Fibroblast of skin of scalp (primary cell): Measurements from ENCODE around the gene ETF1.
"Not testable (repeated sequence)": the region's sequence is repeated elsewhere in the genome, so short reads cannot be mapped to it uniquely, and the experiment has no call there.

Source experiments
- DNase-seq: peaks from one replicate; pipeline ENCODE4 v3.0.0-alpha.2; 2013

The ETF1 gene

DNA sequence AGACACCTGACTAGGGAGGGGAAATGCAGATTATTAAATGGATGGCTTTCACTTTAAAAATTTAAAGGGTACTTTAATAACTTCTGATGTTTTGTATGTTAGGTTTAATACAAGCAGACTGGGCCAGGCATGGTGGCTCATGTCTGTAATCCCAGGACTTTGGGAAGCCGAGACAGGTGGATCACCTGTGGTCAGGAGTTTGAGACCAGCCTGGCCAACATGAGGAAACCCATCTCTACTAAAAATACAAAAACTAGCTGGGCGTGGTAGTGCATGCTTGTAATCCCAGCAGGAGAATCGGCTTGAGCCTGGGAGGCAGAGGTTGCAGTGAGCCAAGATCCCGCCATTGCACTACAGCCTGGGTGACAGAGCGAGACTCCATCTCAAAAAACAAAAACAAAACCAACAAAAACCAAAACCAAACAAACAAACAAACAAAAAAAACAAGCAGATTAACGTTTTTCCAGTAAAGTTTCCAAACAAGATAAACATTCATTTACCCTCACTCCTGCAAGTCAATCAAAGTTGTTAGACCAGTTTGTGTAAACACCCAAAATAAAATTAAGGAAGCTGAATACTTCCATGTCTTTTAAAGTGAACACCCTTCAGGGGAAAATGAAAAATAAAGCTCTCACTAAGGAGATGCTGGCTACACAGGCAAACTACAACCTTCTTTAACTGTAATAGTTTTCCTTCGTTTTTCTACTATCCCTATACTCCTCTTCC, 14.1 kb downstream of the ETF1 start:
- no peak for DNase-seq

- no peak for DNase-seq
Measured at GRCh38 chr5:138528208-138528607, 14.8 kb downstream of the ETF1 start.

GRCh38 chr5:138527170-138527569, 15.9 kb downstream of the ETF1 start:
- no peak for DNase-seq

DNA sequence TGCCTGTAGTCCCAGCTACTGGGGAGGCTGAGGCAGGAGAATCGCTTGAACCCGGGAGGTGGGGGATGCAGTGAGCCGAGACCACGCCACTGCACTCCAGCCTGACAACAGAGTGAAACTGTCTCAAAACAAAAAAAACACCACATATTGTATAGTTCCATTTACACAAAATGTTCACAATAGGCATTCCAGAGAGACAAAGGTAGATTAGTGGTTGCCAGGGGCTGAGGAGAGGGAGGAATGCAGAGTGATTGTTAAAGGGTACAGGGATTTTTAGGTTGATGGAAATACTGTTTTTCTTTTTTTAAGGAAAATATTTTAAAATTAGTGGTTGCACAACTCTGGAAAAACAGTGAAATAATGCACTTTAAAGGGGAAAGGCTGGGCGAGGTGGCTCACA, 19.6 kb downstream of the ETF1 start:
- DNase-seq, result no peak

DNA sequence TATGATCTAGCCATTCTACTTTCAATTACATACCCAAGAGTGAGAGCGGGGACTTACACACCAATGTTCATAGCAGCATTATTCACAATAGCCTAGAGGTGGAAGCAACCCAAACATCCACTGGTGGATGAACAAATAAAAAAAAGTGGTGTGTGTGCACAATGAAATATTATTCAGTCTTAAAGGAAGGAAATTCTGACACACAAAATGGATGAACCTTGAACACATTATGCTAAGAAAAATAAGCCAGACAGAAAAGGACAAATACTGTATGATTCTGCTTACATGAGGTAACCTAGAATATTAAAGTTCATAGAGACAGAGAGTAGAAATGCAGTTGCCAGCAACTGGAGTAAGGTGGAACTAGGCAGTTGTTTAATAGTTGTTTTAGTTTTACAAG, 22.1 kb downstream of the ETF1 start:
- DNase-seq, result no peak

GRCh38 chr5:138517437-138517836, 25.6 kb downstream of the ETF1 start:
- DNase-seq, result no peak

- DNase-seq, result no peak
Measured at GRCh38 chr5:138515556-138516245, 27.3 kb downstream of the ETF1 start.

- DNase-seq, result no peak
Measured at GRCh38 chr5:138514021-138514420, 29.0 kb downstream of the ETF1 start.

GRCh38 chr5:138508958-138509357, 34.1 kb downstream of the ETF1 start:
- DNase-seq, result no peak

DNA sequence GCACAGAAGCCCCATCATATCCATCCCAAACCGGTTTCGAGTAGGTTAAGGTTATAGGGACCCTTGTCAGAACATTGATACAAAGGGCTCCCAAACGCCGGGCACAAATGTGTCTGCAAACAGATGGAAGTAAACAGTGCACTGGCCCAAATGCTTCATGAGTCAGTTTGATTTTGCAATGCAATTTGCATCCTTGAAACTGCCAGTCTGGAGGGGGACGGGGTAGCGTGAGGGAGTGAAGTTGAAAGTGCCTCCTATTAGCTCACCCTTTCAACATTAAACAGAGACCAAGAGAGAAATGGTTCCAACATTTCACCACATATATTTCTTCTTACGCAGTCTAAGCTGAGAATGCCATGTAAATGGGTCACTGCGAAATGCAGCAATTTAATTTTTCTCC, 35.6 kb downstream of the ETF1 start:
- DNase-seq, result not testable (repeated sequence)

DNA sequence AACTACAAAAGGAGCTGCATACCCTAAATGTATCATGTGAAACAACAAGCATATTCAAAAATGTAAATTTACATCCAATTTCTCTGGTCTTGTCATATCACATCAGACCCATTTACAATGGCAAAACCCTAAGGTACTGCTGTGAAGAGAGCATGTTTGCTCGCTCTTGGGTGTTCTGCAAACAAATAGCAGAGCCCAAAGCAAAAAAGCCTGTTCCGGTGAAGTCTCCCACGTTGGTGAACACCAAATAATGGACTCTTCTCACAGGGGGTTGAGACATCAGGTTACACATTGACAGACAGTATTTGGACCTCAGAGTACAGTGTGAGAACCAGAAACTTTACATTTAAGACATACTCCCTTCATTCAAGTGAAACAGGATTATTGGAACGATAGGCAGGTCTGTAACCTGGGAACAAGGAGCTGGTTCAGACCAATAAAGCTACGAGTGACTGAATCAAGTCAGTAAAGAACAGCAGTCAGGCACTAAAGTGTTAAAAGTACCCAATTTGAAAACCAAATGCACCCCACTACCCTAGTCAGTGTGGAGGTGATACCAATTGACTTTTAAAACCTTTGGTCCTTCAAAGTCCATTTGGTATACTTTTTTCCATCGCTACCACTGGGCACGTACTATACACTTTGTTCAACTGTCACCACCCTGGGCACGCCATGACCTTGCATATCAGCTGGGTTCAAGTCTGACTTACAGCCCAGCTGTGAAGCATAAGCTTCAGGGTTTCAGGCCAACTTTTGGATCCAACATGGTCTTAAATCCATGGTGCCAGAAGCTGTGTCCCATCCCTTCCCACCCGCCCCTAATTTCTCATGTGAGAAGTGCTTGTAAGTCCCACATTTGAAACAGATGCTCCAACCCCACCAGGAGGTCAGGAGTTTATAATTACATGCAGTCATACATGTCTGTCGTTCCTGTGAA, 36.4 kb downstream of the ETF1 start:
- DNase-seq, result no peak

DNA sequence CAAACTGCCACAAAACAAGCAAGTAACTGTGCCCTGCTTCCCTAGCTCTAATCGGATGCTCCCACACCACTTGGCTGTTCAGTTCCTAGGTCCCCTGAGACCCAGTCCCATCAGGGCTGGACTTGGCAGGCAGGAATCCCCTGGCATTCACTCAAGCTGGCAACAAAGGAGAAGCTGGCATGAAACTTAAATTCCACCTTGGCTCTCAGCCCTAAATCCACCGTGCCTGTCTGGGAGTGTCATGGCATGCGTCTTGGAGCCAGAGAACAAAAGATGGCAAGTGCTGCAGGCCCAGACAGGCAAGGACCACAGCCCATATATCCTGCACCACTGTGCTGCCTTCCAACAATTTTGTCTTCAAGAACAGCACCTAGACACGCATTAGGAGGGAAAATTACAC, 38.2 kb downstream of the ETF1 start:
- peak; percentile 20 for DNase-seq

- DNase-seq, result peak; percentile 64
Measured at GRCh38 chr5:138503487-138504270, 39.4 kb downstream of the ETF1 start.

DNA sequence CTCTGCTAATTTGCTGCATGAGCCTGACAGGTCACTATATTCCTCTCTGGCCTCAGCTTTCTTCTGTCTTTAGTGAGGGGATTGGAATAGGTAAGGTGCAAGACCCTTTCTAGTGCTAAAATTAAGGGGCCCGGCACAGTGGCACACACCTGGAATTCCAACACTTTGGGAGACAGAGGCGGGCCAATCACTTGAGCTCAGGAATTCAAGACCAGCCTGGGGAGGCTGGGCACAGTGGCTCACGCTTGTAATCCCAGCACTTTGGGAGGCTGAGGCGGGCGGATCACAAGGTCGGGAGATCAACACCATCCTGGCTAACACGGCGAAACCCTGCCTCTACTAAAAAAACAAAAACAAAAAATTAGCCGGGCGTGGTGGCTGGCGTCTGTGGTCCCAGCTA, 40.5 kb downstream of the ETF1 start:
- DNase-seq, result no peak

DNA sequence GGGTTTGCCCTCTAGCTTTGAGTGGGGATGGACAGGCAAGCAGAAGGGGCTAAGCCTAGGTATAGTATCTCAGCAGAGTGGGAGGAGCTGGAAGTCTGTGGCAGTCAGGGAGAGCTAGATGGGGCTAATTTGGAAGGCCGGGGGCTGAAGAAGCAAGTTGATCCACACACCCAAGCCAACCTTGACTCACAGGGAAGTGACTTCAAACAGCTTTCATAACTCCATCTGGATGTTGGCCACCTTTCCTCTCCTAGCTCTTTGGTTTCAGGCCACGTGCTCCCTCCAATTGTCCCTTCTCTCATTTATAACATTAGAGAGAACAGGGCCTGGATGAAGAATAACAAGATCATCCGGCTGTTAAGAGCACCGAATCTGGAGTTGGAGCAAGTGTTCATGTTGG, 40.9 kb downstream of the ETF1 start:
- no peak for DNase-seq

GRCh38 chr5:138498376-138498775, 44.7 kb downstream of the ETF1 start:
- DNase-seq, result no peak

DNA sequence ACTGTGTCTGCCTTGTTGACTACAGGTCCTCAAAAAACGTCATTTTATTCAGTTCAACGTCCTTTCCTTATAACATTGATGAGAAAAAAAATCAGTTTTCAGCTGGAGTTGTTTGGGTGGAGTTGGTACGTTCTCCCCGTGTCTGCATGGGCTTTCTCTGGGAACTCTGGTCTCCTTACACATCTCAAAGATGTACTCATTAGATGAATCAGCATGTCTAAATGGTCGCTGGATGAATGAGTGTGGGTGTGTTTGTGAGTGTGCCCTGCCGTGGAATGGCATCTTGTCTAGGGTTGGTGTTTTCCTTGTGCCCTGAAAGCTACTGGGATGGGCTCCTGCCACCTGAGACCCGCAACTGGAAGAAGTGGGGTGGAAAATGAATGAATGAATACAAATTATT, 47.7 kb downstream of the ETF1 start:
- DNase-seq, result no peak

DNA sequence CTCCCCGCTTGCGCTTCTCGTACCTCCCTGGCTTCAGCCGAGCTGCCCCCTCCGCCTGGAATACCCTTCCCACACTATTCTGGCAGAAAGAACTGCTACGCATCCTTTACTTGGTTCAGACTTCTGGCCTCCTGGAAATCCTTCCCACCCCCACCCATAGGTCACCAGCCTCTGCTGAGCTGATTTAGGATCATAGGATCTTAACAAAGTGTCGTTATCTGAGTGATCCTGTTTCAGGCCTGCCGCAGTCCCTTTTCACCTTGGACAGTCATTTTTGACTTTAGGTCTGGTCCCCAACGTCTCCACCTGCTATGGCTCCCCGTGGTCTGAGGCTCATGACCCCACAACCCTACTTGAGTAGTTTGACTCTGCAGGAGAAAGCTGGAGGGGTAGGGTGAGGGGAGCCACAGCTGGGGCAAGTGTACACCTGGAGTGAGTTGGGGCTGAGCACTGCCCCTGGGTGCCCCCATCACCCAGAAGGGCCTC, 50.4 kb downstream of the ETF1 start:
- DNase-seq, result no peak

DNA sequence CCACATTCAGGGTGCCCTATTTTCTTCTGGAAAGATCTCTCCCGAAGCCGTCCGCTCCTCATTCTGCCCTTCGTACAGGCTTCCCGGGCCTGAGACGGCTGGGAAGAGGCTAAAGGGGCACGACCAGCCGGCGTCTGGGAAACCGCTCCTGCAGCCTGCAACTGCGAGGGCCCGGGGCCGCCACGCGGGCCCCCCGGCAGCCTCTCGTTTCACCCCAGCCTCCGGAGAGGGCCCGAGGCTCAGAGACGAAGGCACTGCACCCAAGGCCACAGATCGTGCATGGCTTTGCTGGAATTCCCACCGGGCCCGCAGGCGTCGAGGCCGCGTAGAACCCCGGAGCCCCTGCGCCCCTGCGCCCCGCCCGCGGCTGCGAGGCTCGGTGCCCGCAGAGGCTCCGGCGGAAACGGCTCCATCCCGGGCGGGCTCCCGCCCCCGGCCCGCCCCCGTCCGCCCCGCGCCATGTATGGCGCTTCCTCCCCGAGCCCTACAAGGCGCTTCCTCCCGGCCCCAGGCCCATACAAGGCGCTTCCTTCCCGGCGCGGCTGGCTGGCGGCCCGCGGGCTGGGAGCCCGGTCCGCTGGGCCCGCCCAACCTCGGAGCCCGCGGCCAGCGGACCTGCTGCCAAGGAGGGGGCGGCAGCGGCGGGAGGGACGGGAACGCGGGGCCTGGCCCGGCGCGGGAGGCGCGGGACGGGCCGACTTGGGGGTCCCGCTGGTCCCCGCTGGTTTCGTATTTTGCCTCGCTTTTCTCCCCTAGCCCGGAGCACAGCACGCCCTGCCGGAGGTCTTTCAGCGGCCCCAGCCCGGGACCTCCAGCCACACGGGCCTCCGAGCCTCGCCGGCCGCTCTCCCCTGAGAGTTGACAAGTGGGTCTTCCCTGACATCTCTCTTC, 51.1 kb downstream of the ETF1 start:
- peak; percentile 91 for DNase-seq

DNA sequence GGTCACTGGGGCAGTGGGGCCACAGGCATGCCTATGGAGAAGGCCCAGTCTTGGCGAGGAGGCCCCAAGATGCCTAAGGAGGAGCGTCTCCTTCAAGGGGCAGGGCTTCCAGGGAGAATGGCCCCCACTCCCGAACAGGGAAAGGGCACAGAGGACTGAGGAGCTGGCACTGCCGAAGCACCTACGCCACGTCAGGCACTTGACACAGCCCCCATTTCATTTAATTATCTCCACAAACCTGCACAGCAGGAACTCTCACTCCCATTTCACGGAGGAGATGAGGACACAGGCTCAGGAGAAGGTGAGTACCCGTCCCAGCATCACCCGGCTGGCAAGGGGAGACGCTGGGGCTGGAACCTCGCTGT, 51.8 kb downstream of the ETF1 start:
- no peak for DNase-seq

- DNase-seq, result no peak
Measured at GRCh38 chr5:138490648-138491283, 52.3 kb downstream of the ETF1 start.
